GM12801 (cell line): ENCODE results near the gene MRFAP1L1.

Experiments
- CTCF ChIP-seq: IDR thresholded peaks from one replicate; pipeline ENCODE4 v1.5.1; 2011; ENCODE audit warnings: control low read depth; ENCODE audit not compliant: insufficient read length; ENCODE audit errors: extremely low read depth

The MRFAP1L1 gene

GRCh38 chr4:6742989-6743388 is 33.3 kb upstream of the MRFAP1L1 start:
- no peak for TF ChIP-seq CTCF

- TF ChIP-seq CTCF = no peak
Measured at GRCh38 chr4:6742507-6742906, 32.8 kb upstream of the MRFAP1L1 start.

- TF ChIP-seq CTCF = no peak
Measured at GRCh38 chr4:6740347-6740746, 30.7 kb upstream of the MRFAP1L1 start.

- TF ChIP-seq CTCF = no peak
Measured at GRCh38 chr4:6739920-6740319, 30.3 kb upstream of the MRFAP1L1 start.

GRCh38 chr4:6734165-6734786 is 24.6 kb upstream of the MRFAP1L1 start:
- TF ChIP-seq CTCF = no peak

GRCh38 chr4:6733358-6734164 is 23.9 kb upstream of the MRFAP1L1 start:
- TF ChIP-seq CTCF = no peak

- no peak for TF ChIP-seq CTCF
Measured at GRCh38 chr4:6732441-6733357, 23.0 kb upstream of the MRFAP1L1 start.
